ENCODE data around the gene BAG5. TPM values are rescaled to one million over a fixed set of nuclear protein-coding genes. Genes with fewer than 3 reads are reported as not detected.

The BAG5 gene
- total and polyA plus RNA-seq, 11 donors = 4.8 to 22.8 (median 17.0) TPM

GRCh38 chr14:103578401-103579075 lies 16.1 kb upstream of the BAG5 start:
- H3K27ac ChIP-seq = no peak overlapping the region
- H3K27me3 ChIP-seq = no peaks in the 10 kb centered on the region
- H3K36me3 ChIP-seq = peaks cover 0 to 68% (median 50%) of the 10 kb centered on the region in 9 donors
- no peak overlapping the region for H3K4me3 ChIP-seq
- DNase-seq (no peak), ATAC-seq (no peak)
- H3K9me3 ChIP-seq = no peaks in the 10 kb centered on the region
- intact Hi-C loops (cut with DNase I) = loop anchor here in 7 of 10 donors (5.0 to 10.0 kb wide), 9 partner anchors 46 to 406 kb away; partner anchors contain the start of genes KLC1 (in 4 of the 7), XRCC3 (in 2 of the 7) and ZFYVE21 (in 2 of the 7)
- peaks cover 3 to 38% (median 19%) of the 10 kb centered on the region in 12 donors for H3K4me1 ChIP-seq
- TF ChIP-seq CTCF (IDR thresholded peaks at IDR 0.05) (no peak), POLR2A (IDR thresholded peaks at IDR 0.05) (no peak)
- WGBS, 4 donors = 94 to 96% (median 94%) methylated on average over 11 to 12 of the region's 12 CpGs

GRCh38 chr14:103576371-103577024 lies 14.0 kb upstream of the BAG5 start:
- H3K36me3 ChIP-seq = peaks cover 0 to 74% (median 61%) of the 10 kb centered on the region in 9 donors
- peak overlapping the region in 11 of 12 donors; percentile 27 to 76 (median 58) for H3K27ac ChIP-seq
- DNase-seq = peak; percentile 88 to 95 (median 91)
- peak overlapping the region in 1 of 12 donors; percentile 11 for H3K4me3 ChIP-seq
- ATAC-seq = peak; percentile 92 to 98 (median 97)
- intact Hi-C loops (cut with DNase I) = loop anchor here in 7 of 10 donors (5.0 to 10.0 kb wide), 9 partner anchors 48 to 408 kb away; partner anchors contain the start of genes KLC1 (in 4 of the 7), XRCC3 (in 2 of the 7) and ZFYVE21 (in 2 of the 7)
- TF ChIP-seq POLR2A (IDR thresholded peaks at IDR 0.05) (no peak), CTCF (IDR thresholded peaks at IDR 0.05) (no peak)
- no peaks in the 10 kb centered on the region for H3K9me3 ChIP-seq
- 23 to 28% (median 27%) methylated on average over 9 of the region's 9 CpGs for WGBS, 4 donors
- H3K4me1 ChIP-seq = peaks cover 3 to 49% (median 20%) of the 10 kb centered on the region in 12 donors
- no peaks in the 10 kb centered on the region for H3K27me3 ChIP-seq

DNA sequence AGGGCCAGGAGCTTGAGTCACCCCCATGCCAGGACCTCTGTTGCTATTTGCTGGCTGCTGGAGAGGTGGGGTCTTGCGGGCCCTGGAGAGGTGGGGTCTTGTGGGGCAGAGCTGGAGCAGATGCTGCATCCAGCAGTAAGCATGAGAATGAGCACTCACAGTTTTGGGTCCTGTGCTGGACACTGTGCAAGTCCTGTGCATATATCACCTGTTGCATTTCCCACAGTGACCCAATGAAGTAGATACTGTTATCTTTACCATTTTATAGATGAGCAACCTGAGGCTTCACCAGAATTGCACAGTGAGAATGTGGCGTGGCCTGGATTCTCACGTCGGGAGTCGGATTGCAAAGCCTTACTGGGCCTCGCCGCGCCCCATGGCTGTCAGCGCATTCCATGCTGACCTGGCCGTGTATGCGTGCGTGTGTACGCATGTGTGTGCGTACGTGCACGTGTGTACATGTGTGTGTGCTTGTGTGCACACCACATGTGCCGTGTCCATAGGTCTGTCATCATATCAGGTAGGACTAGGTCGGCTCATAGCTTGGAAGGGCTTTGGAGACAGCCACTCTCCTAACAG lies 12.3 kb upstream of the BAG5 start:
- no peak for TF ChIP-seq POLR2A (IDR thresholded peaks at IDR 0.05)
- TF ChIP-seq CTCF (IDR thresholded peaks at IDR 0.05) = no peak
- 87 to 96% (median 93%) methylated on average over 11 to 18 of the region's 18 CpGs for WGBS, 4 donors
- no peaks in the 10 kb centered on the region for H3K27me3 ChIP-seq
- DNase-seq = no peak
- intact Hi-C loops (cut with DNase I) = loop anchor here in 8 of 10 donors (5.0 to 10.0 kb wide), 11 partner anchors 50 to 410 kb away; partner anchors contain the start of genes KLC1 (in 4 of the 8), XRCC3 (in 2 of the 8) and ZFYVE21 (in 2 of the 8)
- ATAC-seq = no peak
- H3K4me3 ChIP-seq = no peak overlapping the region
- peaks cover 3 to 49% (median 20%) of the 10 kb centered on the region in 12 donors for H3K4me1 ChIP-seq
- peak overlapping the region in 2 of 12 donors; percentile 32 to 76 for H3K27ac ChIP-seq
- H3K9me3 ChIP-seq = no peaks in the 10 kb centered on the region
- peaks cover 0 to 60% (median 49%) of the 10 kb centered on the region in 9 donors for H3K36me3 ChIP-seq

Measured in heart left ventricle (tissue), 16 donors.